Nasal cavity respiratory epithelium epithelial cell of viscerocranial mucosa (primary cell): ENCODE data around the gene TTLL5. TPM values are rescaled to one million over a fixed set of nuclear protein-coding genes. Genes with fewer than 3 reads are reported as not detected.

ENCODE experiments used
- total RNA-seq: library from RNA; depleted of rRNA; stranded (reverse); fragments of >200 nt; gene quantifications from 2 replicates; pipeline ENCODE4 v1.2.3, GENCODE V29; 2014

TTLL5 gene, protein sequence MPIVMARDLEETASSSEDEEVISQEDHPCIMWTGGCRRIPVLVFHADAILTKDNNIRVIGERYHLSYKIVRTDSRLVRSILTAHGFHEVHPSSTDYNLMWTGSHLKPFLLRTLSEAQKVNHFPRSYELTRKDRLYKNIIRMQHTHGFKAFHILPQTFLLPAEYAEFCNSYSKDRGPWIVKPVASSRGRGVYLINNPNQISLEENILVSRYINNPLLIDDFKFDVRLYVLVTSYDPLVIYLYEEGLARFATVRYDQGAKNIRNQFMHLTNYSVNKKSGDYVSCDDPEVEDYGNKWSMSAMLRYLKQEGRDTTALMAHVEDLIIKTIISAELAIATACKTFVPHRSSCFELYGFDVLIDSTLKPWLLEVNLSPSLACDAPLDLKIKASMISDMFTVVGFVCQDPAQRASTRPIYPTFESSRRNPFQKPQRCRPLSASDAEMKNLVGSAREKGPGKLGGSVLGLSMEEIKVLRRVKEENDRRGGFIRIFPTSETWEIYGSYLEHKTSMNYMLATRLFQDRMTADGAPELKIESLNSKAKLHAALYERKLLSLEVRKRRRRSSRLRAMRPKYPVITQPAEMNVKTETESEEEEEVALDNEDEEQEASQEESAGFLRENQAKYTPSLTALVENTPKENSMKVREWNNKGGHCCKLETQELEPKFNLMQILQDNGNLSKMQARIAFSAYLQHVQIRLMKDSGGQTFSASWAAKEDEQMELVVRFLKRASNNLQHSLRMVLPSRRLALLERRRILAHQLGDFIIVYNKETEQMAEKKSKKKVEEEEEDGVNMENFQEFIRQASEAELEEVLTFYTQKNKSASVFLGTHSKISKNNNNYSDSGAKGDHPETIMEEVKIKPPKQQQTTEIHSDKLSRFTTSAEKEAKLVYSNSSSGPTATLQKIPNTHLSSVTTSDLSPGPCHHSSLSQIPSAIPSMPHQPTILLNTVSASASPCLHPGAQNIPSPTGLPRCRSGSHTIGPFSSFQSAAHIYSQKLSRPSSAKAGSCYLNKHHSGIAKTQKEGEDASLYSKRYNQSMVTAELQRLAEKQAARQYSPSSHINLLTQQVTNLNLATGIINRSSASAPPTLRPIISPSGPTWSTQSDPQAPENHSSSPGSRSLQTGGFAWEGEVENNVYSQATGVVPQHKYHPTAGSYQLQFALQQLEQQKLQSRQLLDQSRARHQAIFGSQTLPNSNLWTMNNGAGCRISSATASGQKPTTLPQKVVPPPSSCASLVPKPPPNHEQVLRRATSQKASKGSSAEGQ (N-terminal part only)
- total RNA-seq = 15.0 and 26.8 TPM in 2 replicates

GRCh38 chr14:75660630-75661498, at the start of gene TTLL5, which contains the start of gene ERG28:
Gene TTLL5 (plus strand): TSS chr14:75661246. CDS start chr14:75663150, 1,904 bp downstream.
Gene ERG28 (minus strand): TSS chr14:75660876. CDS start chr14:75657502, 3,374 bp downstream.

DNA sequence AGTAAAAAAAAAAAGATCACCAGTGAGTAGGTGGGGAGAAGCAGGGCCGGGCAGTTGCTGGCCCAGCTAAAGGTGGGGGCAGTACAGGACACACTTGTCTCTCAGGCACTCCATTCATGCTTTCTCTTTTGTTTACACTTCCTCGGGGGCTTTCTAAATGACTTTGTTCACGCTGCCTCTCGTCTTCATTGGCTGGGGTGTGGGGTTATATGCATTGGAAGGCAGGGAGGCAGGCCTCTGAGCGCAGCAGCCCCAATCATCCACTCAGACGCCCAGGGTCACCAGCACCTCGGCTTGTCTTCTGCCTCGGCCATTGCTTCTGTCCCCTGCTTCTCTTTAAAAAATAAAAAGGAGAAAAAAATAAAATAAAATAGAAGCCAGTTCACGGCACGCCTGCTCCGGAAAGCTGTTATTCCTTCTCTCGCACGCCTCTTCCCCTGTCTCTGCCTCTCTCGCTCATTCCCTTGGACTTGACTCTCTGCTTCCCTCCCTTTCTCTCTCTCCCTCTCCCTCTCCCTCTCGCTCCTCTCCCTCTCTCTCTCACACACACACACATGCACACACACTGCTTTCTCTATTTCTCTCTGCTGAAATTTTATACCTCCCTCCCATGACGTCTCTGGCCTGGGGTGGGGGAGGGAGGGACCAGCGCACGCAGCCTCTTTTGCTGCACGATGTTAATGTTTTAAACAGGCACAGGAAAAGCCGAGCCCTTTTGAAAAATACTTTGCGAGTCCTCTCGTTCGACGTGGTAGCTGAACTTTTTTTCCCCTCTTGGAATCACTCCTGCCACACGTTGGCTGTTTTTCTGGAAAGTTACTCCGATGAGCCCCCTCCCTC, 320.6 kb downstream of the TTLL5 start, which contains the start of gene TGFB3:
TSS of gene TGFB3 (minus strand) at position 570 of the 840 bp plus-strand sequence. CDS start 1,102 bp downstream, outside the sequence.

DNA sequence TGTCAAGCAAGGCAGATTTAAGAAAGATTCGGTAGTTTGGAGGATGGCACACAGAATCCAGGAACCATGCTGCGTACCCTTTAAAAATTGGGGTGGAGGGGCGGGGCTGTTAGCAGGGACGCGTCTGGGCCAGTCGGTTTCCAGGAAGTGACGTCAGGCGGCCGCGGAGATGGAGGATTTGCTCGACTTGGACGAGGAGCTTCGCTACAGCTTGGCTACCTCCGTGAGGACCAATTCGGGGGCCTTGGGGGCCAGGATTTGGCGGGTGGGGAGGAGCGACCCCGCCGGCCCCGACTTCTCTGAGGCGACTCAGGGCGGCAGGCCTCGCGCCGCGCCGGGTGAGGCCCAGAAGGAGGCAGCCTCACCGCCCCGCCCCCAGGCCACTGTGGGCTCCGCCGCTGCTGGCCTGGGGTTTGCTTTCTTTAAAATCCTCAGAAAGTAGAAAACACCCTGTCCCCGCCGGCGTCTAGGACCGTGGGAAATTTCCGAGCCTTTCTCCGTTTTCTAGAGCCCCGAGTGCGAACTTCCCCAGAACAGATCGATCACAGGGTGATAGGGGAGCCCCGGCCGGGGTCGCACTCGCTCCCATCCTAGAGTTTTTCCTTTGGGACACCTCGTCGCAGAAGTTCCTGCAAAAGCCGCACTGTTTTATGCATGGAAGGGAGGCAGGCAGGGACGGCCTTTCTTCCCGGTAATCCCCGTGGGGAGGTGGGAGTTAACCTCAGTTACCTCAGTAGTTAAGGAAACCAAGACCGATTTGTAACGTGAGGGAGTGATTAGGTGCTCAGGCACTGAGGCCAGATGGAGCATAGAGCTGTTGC, 324.8 kb downstream of the TTLL5 start, which contains the start of gene IFT43:
TSS of gene IFT43 (plus strand) at position 146 of the 821 bp plus-strand sequence. CDS start at position 170, 24 bp downstream.

Other genes starting within 250 kb of the TTLL5 start
- 47.5 and 80.3 TPM in 2 replicates for gene JDP2, start 233.2 kb upstream of the TTLL5 start, total RNA-seq
- 9.6 TPM in 1 of 2 replicates, not detected in the other for gene BATF, start 138.8 kb upstream of the TTLL5 start, total RNA-seq
- gene FLVCR2, start 82.6 kb upstream of the TTLL5 start, total RNA-seq = 0.68 and 1.2 TPM in 2 replicates
- gene ERG28, start 370 bp upstream of the TTLL5 start, total RNA-seq = 3.4 and 4.5 TPM in 2 replicates